DOHH2 (cell line): ENCODE data around the gene PDE4B.
"Not testable (repeated sequence)": the region's sequence is repeated elsewhere in the genome, so short reads cannot be mapped to it uniquely, and the experiment has no call there.

Experiments used
- H3F3A ChIP-seq: fragments of 200-600 bp; sonication (generic), shearing (Covaris generic); 2 replicates; pipeline ENCODE4 v1.6.0; 2016; ENCODE audit warnings: antibody characterized with exemption, mild to moderate bottlenecking; ENCODE audit not compliant: control insufficient read depth, insufficient read depth
- H3K27ac ChIP-seq: fragments of 200-600 bp; sonication (generic); 2 replicates; pipeline ENCODE4 v1.5.1; 2014; ENCODE audit warnings: low read depth, mild to moderate bottlenecking, low read length, moderate library complexity
- H3K27me3 ChIP-seq: fragments of 200-600 bp; sonication (generic); 2 replicates; pipeline ENCODE4 v1.6.1; 2014; ENCODE audit warnings: mild to moderate bottlenecking, low read length, mixed read lengths; ENCODE audit not compliant: control insufficient read depth
- H3K36me3 ChIP-seq: fragments of 200-600 bp; sonication (generic); 2 replicates; pipeline ENCODE4 v1.6.1; 2014; ENCODE audit warnings: mild to moderate bottlenecking, low read length, moderate library complexity, mixed read lengths; ENCODE audit not compliant: control insufficient read depth
- H3K4me1 ChIP-seq: fragments of 200-600 bp; sonication (generic); 2 replicates; pipeline ENCODE4 v1.6.1; 2014; ENCODE audit warnings: mild to moderate bottlenecking, low read length, mixed read lengths; ENCODE audit not compliant: control insufficient read depth
- H3K4me2 ChIP-seq: fragments of 200-600 bp; sonication (generic); 2 replicates; pipeline ENCODE4 v1.6.0; 2014; ENCODE audit warnings: mild to moderate bottlenecking, low read length, moderate library complexity
- H3K4me3 ChIP-seq: fragments of 200-600 bp; sonication (generic); 2 replicates; pipeline ENCODE4 v1.5.1; 2014; ENCODE audit warnings: mild to moderate bottlenecking, low read length, mixed read lengths
- H3K79me2 ChIP-seq: fragments of 200-600 bp; sonication (generic); 2 replicates; pipeline ENCODE4 v1.6.1; 2014; ENCODE audit warnings: mild to moderate bottlenecking, low read length, mixed read lengths; ENCODE audit not compliant: control insufficient read depth
- H3K9me2 ChIP-seq: fragments of 200-600 bp; sonication (generic); replicated peaks from 2 replicates; pipeline ENCODE4 v1.6.1; 2014; ENCODE audit warnings: mild to moderate bottlenecking, low read length, mixed read lengths; ENCODE audit not compliant: control insufficient read depth
- H3K9me3 ChIP-seq: fragments of 200-600 bp; sonication (generic); 2 replicates; pipeline ENCODE4 v1.6.1; 2014; ENCODE audit warnings: antibody characterized with exemption, low read length, mixed read lengths; ENCODE audit not compliant: control insufficient read depth, insufficient read depth
- H4K20me1 ChIP-seq: fragments of 200-600 bp; sonication (generic); 2 replicates; pipeline ENCODE4 v1.6.0; 2014; ENCODE audit warnings: low read depth, mild to moderate bottlenecking, antibody characterized with exemption, low read length, moderate library complexity; ENCODE audit not compliant: control insufficient read depth, insufficient read depth
- EZH2phosphoT487 ChIP-seq: fragments of 200-600 bp; sonication (generic); IDR thresholded peaks from 2 replicates; pipeline ENCODE4 v1.6.1; 2017; ENCODE audit warnings: borderline replicate concordance, mild to moderate bottlenecking, antibody characterized with exemption, low read length, moderate library complexity, mixed read lengths
- TF ChIP-seq, protein P1 (sequence below): fragments of 200-600 bp; sonication (generic); IDR thresholded peaks from one replicate; pipeline ENCODE4 v1.5.1; 2014; ENCODE audit warnings: antibody characterized with exemption, mild to moderate bottlenecking, low read depth, low read length; ENCODE audit not compliant: poor library complexity, severe bottlenecking

PDE4B gene

DNA sequence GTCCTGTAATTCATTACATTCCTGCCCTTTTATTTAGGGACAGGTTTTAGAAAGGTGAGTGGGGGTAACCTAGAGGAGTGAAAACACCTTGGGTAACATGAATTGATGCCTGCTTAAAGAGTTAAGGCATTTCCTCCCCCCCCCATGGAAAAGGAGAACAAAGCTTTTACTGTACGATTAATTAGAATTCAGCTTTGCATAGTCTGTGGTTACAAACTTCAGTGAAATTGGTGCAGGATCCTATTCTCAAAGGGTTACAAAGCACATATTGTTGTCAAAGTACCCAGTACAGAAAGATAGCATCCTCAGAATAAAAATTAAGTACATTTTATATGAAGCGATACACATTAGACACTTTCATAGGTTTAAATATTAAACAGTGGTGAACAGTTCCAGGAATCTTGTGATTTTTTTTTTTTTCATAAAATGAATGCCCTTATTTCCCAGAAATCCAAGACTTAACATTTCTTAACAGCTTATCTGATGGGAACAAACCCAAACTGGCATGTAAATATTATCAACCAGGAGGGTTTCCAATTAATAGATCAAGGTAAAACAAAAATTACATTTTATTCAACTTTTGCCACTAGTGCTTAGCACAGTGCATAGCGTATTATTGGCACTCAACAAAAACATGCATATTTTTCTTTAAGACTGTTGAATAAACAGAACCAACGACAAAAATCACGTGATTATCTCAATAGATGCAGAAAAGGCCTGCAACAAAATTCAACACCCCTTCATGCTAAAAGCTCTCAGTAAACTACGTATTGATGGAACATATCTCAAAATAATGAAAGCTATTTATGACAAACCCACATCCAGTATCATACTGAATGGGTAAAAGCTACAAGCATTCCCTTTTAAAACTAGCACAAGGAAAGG is 172.7 kb downstream of the PDE4B start:
- TF ChIP-seq, protein P1, sequence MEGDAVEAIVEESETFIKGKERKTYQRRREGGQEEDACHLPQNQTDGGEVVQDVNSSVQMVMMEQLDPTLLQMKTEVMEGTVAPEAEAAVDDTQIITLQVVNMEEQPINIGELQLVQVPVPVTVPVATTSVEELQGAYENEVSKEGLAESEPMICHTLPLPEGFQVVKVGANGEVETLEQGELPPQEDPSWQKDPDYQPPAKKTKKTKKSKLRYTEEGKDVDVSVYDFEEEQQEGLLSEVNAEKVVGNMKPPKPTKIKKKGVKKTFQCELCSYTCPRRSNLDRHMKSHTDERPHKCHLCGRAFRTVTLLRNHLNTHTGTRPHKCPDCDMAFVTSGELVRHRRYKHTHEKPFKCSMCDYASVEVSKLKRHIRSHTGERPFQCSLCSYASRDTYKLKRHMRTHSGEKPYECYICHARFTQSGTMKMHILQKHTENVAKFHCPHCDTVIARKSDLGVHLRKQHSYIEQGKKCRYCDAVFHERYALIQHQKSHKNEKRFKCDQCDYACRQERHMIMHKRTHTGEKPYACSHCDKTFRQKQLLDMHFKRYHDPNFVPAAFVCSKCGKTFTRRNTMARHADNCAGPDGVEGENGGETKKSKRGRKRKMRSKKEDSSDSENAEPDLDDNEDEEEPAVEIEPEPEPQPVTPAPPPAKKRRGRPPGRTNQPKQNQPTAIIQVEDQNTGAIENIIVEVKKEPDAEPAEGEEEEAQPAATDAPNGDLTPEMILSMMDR, result no peak
- no peak for TF ChIP-seq EZH2phosphoT487
- H3F3A ChIP-seq, result no peaks in the 10 kb centered on the region

DNA sequence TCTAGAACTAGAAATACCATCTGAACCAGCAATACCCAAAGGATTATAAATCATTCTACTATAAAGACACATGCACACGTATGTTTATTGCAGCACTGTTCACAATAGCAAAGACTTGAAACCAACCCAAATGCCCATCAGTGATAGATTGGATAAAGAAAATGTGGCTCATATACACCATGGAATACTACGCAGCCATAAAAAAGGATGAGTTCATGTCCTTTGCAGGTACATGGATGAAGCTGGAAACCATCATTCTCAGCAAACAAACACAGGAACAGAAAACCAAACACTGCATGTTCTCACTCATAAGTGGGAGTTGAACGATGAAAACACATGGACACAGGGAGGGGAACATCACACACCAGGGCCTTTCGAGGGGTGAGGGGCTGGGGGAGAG is 174.8 kb downstream of the PDE4B start:
- H3K4me3 ChIP-seq, H4K20me1 ChIP-seq, H3K27me3 ChIP-seq, H3K27ac ChIP-seq, H3K9me3 ChIP-seq, H3K36me3 ChIP-seq, H3F3A ChIP-seq, H3K4me2 ChIP-seq, H3K9me2 ChIP-seq, H3K4me1 ChIP-seq, H3K79me2 ChIP-seq: not testable (repeated sequence)

More for the DNA sequence above, 172.7 kb downstream of the PDE4B start:
- Histone ChIP-seq H4K20me1 (no peaks in the 10 kb centered on the region), H3K79me2 (no peaks in the 10 kb centered on the region), H3K4me1 (no peaks in the 10 kb centered on the region), H3K27me3 (no peaks in the 10 kb centered on the region), H3K9me2 (no peaks in the 10 kb centered on the region), H3K4me2 (no peak overlapping the region), H3K27ac (no peak overlapping the region), H3K4me3 (no peak overlapping the region), H3K36me3 (no peaks in the 10 kb centered on the region), H3K9me3 (no peaks in the 10 kb centered on the region)

DNA sequence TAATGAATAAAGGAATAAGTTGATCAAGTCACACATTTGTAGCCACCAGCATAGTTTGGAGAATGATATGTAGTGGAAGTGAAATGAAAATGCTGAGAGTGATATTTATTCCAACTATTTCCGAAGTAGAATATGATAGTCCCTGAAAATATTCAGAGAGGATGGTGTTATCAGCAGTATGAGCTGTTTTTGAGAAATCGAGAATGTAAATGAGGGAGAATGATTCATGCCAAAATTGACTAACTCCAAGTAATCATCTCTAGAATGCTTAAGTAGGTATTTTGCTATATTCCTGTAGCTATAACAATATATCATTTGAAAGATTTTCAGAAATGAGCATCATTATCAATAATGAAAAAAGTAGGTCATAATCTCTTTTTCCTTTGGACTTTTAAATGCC is 178.9 kb downstream of the PDE4B start:
- Histone ChIP-seq H3K36me3 (no peaks in the 10 kb centered on the region), H3K9me2 (no peaks in the 10 kb centered on the region), H3K4me3 (no peak overlapping the region), H3K79me2 (no peaks in the 10 kb centered on the region), H3K27ac (no peak overlapping the region), H4K20me1 (no peaks in the 10 kb centered on the region), H3K4me1 (no peaks in the 10 kb centered on the region), H3F3A (no peaks in the 10 kb centered on the region), H3K9me3 (peaks cover 20% of the 10 kb centered on the region), H3K4me2 (no peak overlapping the region), H3K27me3 (no peaks in the 10 kb centered on the region)
- TF ChIP-seq, protein P1, result no peak
- no peak for TF ChIP-seq EZH2phosphoT487

DNA sequence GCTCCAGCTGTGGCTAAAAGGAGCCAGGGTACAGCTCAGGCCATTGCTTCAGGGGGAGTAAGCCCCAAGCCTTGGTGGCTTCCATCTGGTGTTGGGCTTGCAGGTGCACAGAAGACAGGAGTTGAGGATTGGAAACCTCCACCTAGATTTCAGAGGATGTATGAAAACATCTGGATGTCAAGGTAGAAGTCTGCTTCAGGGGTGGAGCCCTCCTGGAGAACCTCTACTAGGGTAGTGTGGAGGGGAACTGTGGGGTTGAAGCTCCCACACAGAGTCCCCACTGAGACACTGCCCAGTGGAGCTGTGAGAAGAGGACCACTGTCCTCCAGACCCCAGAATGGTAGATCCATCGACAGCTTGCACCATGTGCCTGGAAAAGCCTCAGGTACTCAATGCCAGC is 183.0 kb downstream of the PDE4B start:
- H4K20me1 ChIP-seq, result no peaks in the 10 kb centered on the region
- no peaks in the 10 kb centered on the region for H3K79me2 ChIP-seq
- no peaks in the 10 kb centered on the region for H3F3A ChIP-seq
- H3K4me2 ChIP-seq, result no peak overlapping the region
- no peak overlapping the region for H3K4me3 ChIP-seq
- H3K9me3 ChIP-seq, result peaks cover 27% of the 10 kb centered on the region
- no peaks in the 10 kb centered on the region for H3K9me2 ChIP-seq
- no peaks in the 10 kb centered on the region for H3K36me3 ChIP-seq
- no peak overlapping the region for H3K27ac ChIP-seq
- no peaks in the 10 kb centered on the region for H3K27me3 ChIP-seq
- H3K4me1 ChIP-seq, result no peaks in the 10 kb centered on the region
- TF ChIP-seq EZH2phosphoT487, result no peak
- TF ChIP-seq, protein P1, result no peak
